Ectodermal cell (in vitro differentiated cells): ENCODE measurements around the gene TRABD2B.
"Not testable (repeated sequence)": the region's sequence is repeated elsewhere in the genome, so short reads cannot be mapped to it uniquely, and the experiment has no call there.

ENCODE experiments used
- H3K27ac ChIP-seq: 2 replicates; pipeline ENCODE4 v1.7.0; 2013; ENCODE audit warnings: mild to moderate bottlenecking, low read depth, low read length; ENCODE audit not compliant: insufficient read depth, poor library complexity, severe bottlenecking
- H3K27me3 ChIP-seq: 2 replicates; pipeline ENCODE4 v1.7.0; 2013; ENCODE audit warnings: mild to moderate bottlenecking, low read length; ENCODE audit not compliant: insufficient read depth, control insufficient read depth, poor library complexity, severe bottlenecking
- H3K36me3 ChIP-seq: one replicate; pipeline ENCODE4 v1.7.0; 2013; ENCODE audit warnings: low read length; ENCODE audit not compliant: control insufficient read depth, insufficient read depth
- H3K4me1 ChIP-seq: one replicate; pipeline ENCODE4 v1.7.0; 2013; ENCODE audit warnings: low read length; ENCODE audit not compliant: control insufficient read depth, insufficient read depth
- H3K4me3 ChIP-seq: 2 replicates; pipeline ENCODE4 v1.7.0; 2013; ENCODE audit warnings: low read depth, low read length, control low read depth; ENCODE audit not compliant: insufficient read depth
- H3K9me3 ChIP-seq: 2 replicates; pipeline ENCODE4 v1.7.0; 2013; ENCODE audit warnings: mild to moderate bottlenecking, low read length, moderate library complexity; ENCODE audit not compliant: control insufficient read depth
- WGBS, 2 experiments: methylation state at CpG; one replicate each; pipeline ENCODE4 v1.1.7; 2013; ENCODE audit warnings: missing lambda C conversion rate in 2 of 2; 5-methylcytosine and 5-hydroxymethylcytosine counted together

TRABD2B gene

DNA sequence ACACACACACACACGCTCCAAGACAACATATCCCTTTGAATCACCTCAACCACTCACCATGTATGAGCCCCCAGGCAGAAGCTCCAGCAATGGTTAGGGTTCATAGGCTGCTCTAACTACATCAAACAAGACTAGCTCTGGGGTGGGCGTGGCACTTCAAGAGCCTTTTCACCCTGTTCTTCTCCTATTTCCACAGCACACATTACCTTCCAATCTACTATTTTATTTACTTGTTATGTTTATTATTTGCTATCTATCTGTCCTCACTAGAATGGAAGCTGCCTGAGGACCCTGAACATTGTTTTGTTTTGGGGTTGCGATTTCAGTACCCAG, 28.7 kb downstream of the TRABD2B start:
- 96 to 100% methylated on average over 3 of the region's 3 CpGs for WGBS, 2 experiments
- Histone ChIP-seq H3K9me3 (no peaks in the 10 kb centered on the region), H3K27me3 (no peaks in the 10 kb centered on the region)

DNA sequence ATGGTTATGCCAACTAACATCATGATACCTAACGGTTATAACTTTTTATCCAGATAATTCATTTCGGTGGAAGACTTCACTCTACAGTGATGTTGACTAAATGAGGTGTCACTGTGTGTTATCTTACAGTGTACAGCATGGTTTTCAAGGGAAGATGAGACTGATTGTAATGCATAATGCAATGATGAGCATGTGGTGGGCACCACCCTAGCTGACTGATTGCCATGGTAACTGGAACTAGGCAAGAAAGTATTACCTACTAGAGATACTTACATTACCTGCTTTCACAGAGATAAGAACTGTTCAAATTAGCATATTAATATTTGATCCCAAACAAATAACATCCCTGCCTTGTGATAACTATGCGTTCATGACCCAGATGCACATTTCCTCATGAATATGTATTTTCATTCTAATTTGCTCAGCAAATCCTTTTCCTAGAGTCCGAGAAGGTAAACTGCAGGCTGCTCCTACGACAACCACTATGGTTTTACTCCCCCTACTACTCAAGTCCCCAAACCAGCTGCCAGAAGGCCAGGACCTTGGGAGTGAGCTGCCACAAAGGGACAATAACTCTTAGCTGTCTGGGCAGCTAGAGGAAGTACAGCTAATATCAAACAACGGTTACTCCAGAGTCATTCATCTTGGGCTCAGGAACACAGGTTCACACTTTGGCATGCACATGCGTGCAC, 29.2 kb downstream of the TRABD2B start:
- Histone ChIP-seq H3K4me3 (no peak overlapping the region), H3K4me1 (peaks cover 6% of the 10 kb centered on the region), H3K27me3 (no peaks in the 10 kb centered on the region), H3K9me3 (no peaks in the 10 kb centered on the region), H3K27ac (no peak overlapping the region), H3K36me3 (no peaks in the 10 kb centered on the region)
- WGBS, 2 experiments = 96 to 97% methylated on average over 7 of the region's 7 CpGs

More for the DNA sequence above, 28.7 kb downstream of the TRABD2B start:
- Histone ChIP-seq H3K36me3 (no peaks in the 10 kb centered on the region), H3K4me1 (peaks cover 4% of the 10 kb centered on the region), H3K4me3 (no peak overlapping the region), H3K27ac (no peak overlapping the region)

DNA sequence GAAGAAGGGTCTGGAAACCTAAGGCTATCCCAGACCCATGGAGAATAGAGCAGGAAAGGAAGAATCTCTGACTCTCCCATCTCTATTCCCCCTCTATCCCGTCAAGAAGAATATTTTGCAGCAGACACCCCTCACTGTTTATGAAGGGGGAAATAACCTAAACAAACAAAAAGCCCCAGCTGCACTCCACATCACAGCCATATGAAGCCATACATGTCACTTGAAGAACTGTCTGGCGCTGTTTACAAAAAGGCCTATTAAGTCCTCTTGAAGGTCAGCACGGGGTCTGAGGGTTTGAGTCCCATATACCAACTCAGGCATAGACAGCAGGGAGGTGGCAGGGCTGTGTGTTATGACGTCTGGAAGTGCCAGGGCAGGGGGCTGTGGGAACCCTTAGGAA, 31.4 kb downstream of the TRABD2B start:
- Histone ChIP-seq H3K4me1 (peaks cover 11% of the 10 kb centered on the region), H3K9me3 (no peaks in the 10 kb centered on the region), H3K36me3 (no peaks in the 10 kb centered on the region), H3K27ac (no peak overlapping the region), H3K27me3 (no peaks in the 10 kb centered on the region), H3K4me3 (no peak overlapping the region)
- 95 to 98% methylated on average over 4 of the region's 4 CpGs for WGBS, 2 experiments

DNA sequence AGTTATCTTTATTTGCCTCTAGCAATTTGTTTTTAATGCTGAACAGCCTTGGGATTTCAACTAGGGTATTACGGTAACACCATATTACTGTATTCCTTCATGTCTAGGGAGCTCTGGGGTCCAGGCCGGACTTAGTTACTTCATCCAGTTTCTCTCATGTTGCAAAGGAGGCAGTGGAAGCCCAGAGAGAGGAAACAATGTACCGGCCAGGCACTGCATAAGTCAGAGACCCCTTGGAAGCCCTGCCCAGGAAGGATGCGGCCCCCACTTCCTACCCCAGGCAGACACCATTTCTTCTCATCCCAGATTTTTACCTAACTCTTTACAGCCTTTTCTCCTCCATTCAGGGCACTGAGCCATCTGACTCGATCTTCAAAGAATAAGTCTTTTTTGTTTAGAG, 32.5 kb downstream of the TRABD2B start:
- 89 to 92% methylated on average over 4 to 5 of the region's 5 CpGs for WGBS, 2 experiments
- Histone ChIP-seq H3K9me3 (no peaks in the 10 kb centered on the region), H3K27me3 (no peaks in the 10 kb centered on the region)

GRCh38 chr1:47963568-47964358, 33.4 kb downstream of the TRABD2B start:
- WGBS, 2 experiments = 88 to 95% methylated on average over 12 to 13 of the region's 13 CpGs
- Histone ChIP-seq H3K36me3 (no peaks in the 10 kb centered on the region), H3K9me3 (no peaks in the 10 kb centered on the region), H3K27ac (no peak overlapping the region), H3K27me3 (no peaks in the 10 kb centered on the region), H3K4me3 (no peak overlapping the region), H3K4me1 (peaks cover 11% of the 10 kb centered on the region)

More for the DNA sequence above, 32.5 kb downstream of the TRABD2B start:
- Histone ChIP-seq H3K36me3 (no peaks in the 10 kb centered on the region), H3K4me3 (no peak overlapping the region), H3K4me1 (peaks cover 11% of the 10 kb centered on the region), H3K27ac (no peak overlapping the region)

DNA sequence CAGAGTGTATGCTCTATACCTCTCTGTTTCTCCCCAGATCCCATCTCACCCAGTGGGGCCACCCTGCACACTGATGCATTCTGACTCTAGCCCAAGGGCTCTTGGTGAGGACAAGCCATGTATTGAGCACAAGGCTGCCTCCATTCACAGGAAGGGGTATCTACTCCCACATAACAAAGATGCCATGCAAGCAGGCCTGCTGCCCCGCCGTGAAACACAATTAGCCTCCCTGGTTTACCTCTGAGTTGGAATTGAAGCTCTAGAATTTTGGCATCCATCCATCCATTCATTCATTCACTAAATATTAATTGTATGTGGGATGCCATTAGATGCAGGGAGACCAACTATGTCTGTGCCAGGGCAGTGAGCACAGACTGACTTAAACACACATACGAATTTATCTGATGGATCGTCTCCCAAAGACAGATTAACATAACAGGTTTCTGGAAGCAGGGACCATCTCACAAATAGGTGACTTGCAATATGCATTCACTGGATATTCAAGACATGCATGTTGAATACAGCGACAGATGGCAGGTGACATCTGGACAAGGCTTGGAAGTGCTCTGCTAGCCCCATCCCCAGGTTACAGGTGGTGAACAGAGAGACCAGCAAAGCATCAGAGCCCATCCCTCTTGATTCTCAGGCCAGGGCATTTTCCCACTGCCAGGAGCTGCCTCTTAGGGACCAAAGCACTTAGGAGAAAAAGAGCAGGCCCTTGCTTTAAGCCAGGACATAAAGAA, 34.3 kb downstream of the TRABD2B start:
- Histone ChIP-seq H3K27ac (no peak overlapping the region), H3K4me3 (no peak overlapping the region), H3K4me1 (peaks cover 11% of the 10 kb centered on the region), H3K9me3 (no peaks in the 10 kb centered on the region), H3K27me3 (no peaks in the 10 kb centered on the region), H3K36me3 (no peaks in the 10 kb centered on the region)
- WGBS, 2 experiments = 80 to 89% methylated on average over 5 of the region's 5 CpGs

- WGBS, 2 experiments = 94 to 99% methylated on average over 3 to 4 of the region's 5 CpGs
- H3K27me3 ChIP-seq, H3K27ac ChIP-seq, H3K36me3 ChIP-seq, H3K4me3 ChIP-seq, H3K9me3 ChIP-seq: not testable (repeated sequence)
- H3K4me1 ChIP-seq = peaks cover 11% of the 10 kb centered on the region
These were observed 35.4 kb downstream of the TRABD2B start for GRCh38 chr1:47961835-47962234.

DNA sequence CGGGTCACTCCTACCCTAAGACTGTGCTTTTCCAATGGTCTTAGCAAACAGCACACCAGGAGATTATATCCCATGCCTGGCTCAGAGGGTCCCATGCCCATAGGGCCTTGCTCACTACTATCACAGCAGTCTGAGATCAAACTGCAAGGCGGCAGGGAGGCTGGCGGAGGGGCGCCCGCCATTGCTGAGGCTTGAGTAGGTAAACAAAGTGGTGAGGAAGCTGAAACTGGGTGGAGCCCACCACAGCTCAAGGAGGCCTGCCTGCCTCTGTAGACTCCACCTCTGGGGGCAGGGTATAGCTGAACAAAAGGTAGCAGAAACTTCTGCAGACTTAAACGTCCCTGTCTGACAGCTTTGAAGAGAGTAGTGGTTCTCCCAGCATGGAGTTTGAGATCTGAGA, 40.7 kb downstream of the TRABD2B start:
- not testable (repeated sequence) for H3K36me3 ChIP-seq, H3K4me1 ChIP-seq, H3K27ac ChIP-seq, H3K4me3 ChIP-seq, H3K27me3 ChIP-seq, H3K9me3 ChIP-seq
- WGBS, 2 experiments = 97 to 98% methylated on average over 6 of the region's 6 CpGs

DNA sequence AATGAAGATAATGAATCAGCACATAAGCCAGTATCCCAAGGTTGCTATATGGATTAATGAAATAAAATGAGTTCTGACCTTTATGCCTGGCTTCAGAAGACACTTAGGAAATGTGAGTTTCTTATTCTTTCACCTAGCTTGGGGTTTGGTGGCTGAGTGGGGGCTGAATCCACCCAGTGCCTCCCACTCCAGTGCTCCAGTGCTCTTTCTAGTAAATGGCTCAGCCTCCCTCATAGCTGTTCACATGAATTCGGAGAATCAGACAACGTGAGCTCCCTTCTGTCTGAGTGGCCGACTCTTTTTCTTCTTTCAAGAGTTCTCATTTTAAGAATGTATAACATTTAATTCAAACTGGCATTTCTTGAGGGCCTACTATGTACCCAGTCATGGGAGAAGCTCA, 43.5 kb downstream of the TRABD2B start:
- Histone ChIP-seq H3K36me3 (no peaks in the 10 kb centered on the region), H3K4me1 (no peaks in the 10 kb centered on the region), H3K27me3 (no peaks in the 10 kb centered on the region), H3K4me3 (no peak overlapping the region), H3K27ac (no peak overlapping the region), H3K9me3 (peaks cover 2% of the 10 kb centered on the region)
- 92 to 94% methylated on average over 3 of the region's 3 CpGs for WGBS, 2 experiments

GRCh38 chr1:47951545-47952235, 45.5 kb downstream of the TRABD2B start:
- WGBS, 2 experiments = 88 to 89% methylated on average over 6 of the region's 6 CpGs
- Histone ChIP-seq H3K36me3 (no peaks in the 10 kb centered on the region), H3K27me3 (no peaks in the 10 kb centered on the region), H3K27ac (no peak overlapping the region), H3K4me1 (no peaks in the 10 kb centered on the region), H3K4me3 (no peak overlapping the region), H3K9me3 (peaks cover 2% of the 10 kb centered on the region)
